ENCODE results near the gene TCL1A. TPM values are rescaled to one million over a fixed set of nuclear protein-coding genes. Genes with fewer than 3 reads are reported as not detected.

Gene TCL1A
- total RNA-seq, 6 experiments from 2014 or later = not detected

DNA sequence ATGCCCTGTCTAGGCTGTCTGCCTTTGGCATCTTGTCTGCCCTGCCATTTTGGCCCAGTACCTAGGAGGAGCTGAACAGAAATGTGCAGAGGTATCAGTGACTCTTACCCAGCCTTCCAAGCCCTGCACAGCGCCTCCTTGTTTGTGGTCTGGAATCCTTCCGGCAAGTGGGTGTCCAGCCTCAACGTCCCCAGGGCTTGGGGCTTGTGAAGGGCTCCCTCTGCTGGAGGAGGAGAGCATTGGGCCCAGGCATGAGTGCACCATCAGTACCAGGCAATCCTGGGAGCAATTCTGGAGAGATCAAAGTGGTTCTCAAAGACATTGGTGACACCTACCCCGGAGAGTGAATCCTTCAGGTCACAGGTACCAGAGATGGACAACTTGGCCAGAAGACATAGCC, 30.1 kb downstream of the TCL1A start:
- no peaks in the 10 kb centered on the region for H3K27me3 Mint-ChIP-seq (ENCODE audit: insufficient read depth)
- TF ChIP-seq, protein P1, sequence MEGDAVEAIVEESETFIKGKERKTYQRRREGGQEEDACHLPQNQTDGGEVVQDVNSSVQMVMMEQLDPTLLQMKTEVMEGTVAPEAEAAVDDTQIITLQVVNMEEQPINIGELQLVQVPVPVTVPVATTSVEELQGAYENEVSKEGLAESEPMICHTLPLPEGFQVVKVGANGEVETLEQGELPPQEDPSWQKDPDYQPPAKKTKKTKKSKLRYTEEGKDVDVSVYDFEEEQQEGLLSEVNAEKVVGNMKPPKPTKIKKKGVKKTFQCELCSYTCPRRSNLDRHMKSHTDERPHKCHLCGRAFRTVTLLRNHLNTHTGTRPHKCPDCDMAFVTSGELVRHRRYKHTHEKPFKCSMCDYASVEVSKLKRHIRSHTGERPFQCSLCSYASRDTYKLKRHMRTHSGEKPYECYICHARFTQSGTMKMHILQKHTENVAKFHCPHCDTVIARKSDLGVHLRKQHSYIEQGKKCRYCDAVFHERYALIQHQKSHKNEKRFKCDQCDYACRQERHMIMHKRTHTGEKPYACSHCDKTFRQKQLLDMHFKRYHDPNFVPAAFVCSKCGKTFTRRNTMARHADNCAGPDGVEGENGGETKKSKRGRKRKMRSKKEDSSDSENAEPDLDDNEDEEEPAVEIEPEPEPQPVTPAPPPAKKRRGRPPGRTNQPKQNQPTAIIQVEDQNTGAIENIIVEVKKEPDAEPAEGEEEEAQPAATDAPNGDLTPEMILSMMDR (IDR thresholded peaks at IDR 0.05) = peak; percentile 31; the same call in 1 of the 2 replicates
- DNase-seq = no peak
- H3K4me3 Mint-ChIP-seq = no peak overlapping the region
- H3K27ac Mint-ChIP-seq = no peak overlapping the region
- H3K36me3 Mint-ChIP-seq (ENCODE audit: low read depth) = no peaks in the 10 kb centered on the region
- H3K9me3 Mint-ChIP-seq = peaks cover 26% of the 10 kb centered on the region
- H3K4me1 Mint-ChIP-seq (ENCODE audit: low read depth) = no peaks in the 10 kb centered on the region

DNA sequence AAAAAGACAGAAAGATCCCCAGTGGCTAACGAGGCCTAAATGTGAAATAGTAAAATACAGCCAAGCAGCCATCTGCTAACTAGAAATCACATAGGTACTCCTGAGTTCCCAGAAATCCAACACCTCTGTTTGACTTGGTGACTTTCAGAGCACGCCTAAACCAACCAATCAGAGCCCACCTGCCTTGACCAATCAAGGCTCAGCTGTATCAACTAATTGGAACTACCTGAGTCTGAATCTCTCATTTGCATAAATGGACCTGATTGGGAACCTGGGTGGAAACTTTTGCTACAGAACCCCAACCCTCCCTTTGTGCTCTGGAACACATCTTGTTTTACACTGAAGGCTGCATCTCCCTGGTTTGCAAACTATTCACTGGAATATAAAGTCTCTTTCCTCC, 32.8 kb downstream of the TCL1A start:
- no peaks in the 10 kb centered on the region for H3K4me1 Mint-ChIP-seq (ENCODE audit: low read depth)
- H3K27me3 Mint-ChIP-seq (ENCODE audit: insufficient read depth) = no peaks in the 10 kb centered on the region
- DNase-seq = no peak
- peaks cover 18% of the 10 kb centered on the region for H3K9me3 Mint-ChIP-seq
- TF ChIP-seq, protein P1 (IDR thresholded peaks at IDR 0.05) = no peak
- H3K4me3 Mint-ChIP-seq = no peak overlapping the region
- no peak overlapping the region for H3K27ac Mint-ChIP-seq
- H3K36me3 Mint-ChIP-seq (ENCODE audit: low read depth) = no peaks in the 10 kb centered on the region

DNA sequence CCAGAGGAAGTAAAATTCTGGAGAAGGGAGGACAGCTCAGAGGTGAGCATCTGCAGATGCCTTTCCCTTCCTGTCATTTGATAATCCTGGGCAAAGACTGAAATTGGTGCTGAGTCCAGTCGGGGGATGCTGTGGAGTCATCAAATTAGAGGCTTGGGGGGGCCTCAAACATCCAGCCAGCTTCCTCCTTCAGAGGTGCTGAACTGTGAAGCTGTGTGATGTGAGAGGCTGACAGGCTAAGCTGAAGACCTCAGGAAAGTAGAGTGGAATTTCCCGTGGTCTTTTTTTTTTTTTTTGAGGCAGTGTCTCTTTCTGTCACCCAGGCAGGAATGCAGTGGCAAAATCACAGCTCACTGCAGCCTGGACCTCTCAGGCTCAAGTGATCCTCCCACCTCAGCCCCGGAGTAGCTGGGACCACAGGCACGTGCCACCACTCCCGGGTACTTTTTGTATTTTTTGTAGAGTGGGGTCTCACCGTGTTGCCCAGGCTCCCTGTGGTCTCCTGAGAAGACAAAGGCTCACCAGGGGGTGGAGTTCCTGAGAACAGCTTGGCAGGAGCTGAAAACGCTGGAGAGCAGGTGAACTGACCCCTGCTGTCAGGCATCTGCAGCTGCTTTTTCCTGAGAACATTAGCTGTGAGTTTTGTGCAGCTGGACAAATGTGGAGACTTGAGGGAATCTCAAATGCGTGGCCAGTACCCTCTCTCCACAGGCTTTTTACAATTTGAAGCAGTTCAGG, 33.8 kb downstream of the TCL1A start:
- Mint-ChIP-seq H3K27ac (no peak overlapping the region), H3K4me1 (ENCODE audit: low read depth) (no peaks in the 10 kb centered on the region), H3K9me3 (peaks cover 21% of the 10 kb centered on the region), H3K27me3 (ENCODE audit: insufficient read depth) (no peaks in the 10 kb centered on the region), H3K4me3 (no peak overlapping the region), H3K36me3 (ENCODE audit: low read depth) (no peaks in the 10 kb centered on the region)
- DNase-seq = no peak
- TF ChIP-seq, protein P1 (IDR thresholded peaks at IDR 0.05) = no peak

DNA sequence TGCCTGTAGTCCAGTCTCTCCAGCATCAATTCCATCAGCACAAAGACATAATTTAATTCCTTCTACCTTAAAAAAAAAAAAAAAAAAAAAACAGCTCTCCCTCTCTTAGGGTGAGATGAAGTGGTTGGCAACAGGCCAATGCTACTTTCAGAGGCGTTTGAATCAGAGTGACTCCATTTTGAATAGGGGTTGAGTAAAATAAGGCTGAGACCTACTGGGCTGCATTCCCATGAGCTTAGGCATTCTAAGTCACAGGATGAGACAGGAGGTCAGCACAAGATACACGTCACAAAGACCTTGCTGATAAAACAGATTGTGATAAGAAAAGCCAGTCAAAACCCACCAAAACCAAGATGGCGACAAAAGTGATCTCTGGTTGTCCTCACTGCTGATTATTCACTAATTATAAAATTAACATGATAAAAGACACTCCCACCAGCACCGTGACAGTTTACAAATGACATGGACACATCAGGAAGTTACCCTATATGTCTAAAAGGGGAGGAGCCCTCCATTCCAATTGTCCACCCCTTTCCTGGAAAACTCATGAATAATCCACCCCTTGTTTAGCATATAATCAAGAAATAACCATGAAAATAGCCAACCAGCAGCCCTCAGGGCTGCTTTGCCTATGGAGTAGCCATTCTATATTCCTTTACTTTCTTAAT, 34.6 kb downstream of the TCL1A start:
- H3K27ac Mint-ChIP-seq = no peak overlapping the region
- H3K27me3 Mint-ChIP-seq (ENCODE audit: insufficient read depth) = no peaks in the 10 kb centered on the region
- H3K9me3 Mint-ChIP-seq = peaks cover 18% of the 10 kb centered on the region
- no peak overlapping the region for H3K4me3 Mint-ChIP-seq
- TF ChIP-seq, protein P1 (IDR thresholded peaks at IDR 0.05) = no peak
- DNase-seq = no peak
- no peaks in the 10 kb centered on the region for H3K36me3 Mint-ChIP-seq (ENCODE audit: low read depth)
- H3K4me1 Mint-ChIP-seq (ENCODE audit: low read depth) = no peaks in the 10 kb centered on the region

- Mint-ChIP-seq H3K9me3 (peaks cover 14% of the 10 kb centered on the region), H3K4me1 (ENCODE audit: low read depth) (no peaks in the 10 kb centered on the region), H3K36me3 (ENCODE audit: low read depth) (no peaks in the 10 kb centered on the region), H3K27ac (no peak overlapping the region), H3K4me3 (no peak overlapping the region), H3K27me3 (ENCODE audit: insufficient read depth) (no peaks in the 10 kb centered on the region)
- no peak for DNase-seq
- TF ChIP-seq, protein P1 (IDR thresholded peaks at IDR 0.05) = no peak
Observed at GRCh38 chr14:95677179-95677835, 36.6 kb downstream of the TCL1A start.

All from HFFc6 (cell line).